HG02642 (cell line): Measurements from ENCODE around the gene PTBP3.

ENCODE experiments used
- ATAC-seq: cut with Tn5 transposase; IDR thresholded peaks from one replicate; pipeline ENCODE4 v1.9.1; 2021; ENCODE audit warnings: mild to moderate bottlenecking; ENCODE audit not compliant: unreplicated experiment, poor library complexity

Gene PTBP3

DNA sequence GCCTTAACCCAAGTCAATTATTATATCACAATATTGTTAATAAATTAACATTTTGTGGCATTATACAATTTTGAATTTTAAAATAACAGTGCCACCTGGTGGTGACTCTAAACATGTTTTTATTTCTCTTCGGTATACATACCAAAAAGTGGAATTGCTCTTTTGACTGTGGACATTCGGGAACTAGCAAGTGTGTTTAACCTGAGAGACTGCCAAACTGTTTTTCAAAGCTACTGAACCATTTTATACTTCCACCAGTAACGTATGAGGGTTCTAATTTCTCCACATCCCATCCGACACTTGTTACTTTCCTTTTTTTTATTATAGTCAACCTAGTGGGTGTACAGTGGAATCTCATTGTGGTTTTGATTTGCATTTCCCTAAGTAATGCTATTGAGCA lies 28.2 kb upstream of the PTBP3 start:
- ATAC-seq = no peak

DNA sequence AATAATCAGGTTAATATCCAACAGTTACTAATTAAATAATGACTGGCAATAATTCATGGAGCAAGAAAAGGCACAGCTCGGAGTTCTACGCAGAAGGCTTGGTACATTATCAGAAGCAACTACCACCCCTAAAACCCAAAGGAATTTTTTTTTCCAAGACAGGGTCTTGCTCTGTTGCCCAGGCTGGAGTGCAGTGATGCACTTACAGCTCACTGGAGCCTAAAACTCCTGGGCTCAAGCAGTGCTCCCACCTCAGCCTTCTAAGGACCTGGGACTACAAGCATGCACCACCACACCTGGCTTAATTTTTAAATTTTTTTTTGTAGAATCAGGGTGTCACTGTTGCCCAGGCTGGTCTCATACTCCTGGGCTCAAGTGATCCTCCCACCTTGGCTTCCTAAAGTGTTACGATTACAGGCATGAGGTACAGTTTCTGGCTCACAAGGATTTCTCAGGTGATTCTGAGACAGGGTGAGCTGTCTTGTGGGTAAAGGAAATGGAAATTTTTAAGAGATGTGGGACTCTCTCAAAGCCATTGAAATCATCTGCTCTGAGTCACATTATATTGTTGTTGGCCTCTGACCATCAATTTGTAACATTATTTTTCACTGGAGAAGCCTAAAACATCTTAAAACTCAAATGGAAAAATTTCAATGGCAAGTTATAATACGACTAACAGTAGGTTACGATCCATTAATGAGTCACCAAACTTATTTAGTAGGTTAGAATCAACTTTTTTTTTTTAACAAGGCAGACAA lies 26.8 kb upstream of the PTBP3 start:
- ATAC-seq = no peak

DNA sequence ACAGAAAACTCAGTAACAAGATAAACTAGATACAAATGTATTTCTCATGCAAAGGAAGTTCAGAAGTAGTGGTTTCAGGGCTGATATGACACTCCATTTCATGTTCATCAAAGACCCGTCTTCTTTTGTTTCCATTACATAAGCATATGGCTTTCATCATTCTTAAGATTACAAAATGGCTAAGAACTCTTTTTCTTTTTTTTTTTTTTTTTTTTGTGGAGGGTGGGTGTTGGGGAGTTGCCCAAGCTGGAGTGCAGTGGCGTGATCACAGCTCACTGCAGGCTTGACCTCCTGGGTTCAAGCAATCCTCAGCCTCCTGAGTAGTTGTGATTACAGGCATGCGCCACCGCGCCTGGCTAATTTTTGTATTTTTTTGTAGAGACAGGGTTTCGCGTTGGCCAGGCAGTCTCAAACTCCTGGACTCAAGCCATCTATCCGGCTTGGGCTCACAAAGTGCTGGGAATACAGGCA lies 22.0 kb upstream of the PTBP3 start:
- ATAC-seq = no peak

DNA sequence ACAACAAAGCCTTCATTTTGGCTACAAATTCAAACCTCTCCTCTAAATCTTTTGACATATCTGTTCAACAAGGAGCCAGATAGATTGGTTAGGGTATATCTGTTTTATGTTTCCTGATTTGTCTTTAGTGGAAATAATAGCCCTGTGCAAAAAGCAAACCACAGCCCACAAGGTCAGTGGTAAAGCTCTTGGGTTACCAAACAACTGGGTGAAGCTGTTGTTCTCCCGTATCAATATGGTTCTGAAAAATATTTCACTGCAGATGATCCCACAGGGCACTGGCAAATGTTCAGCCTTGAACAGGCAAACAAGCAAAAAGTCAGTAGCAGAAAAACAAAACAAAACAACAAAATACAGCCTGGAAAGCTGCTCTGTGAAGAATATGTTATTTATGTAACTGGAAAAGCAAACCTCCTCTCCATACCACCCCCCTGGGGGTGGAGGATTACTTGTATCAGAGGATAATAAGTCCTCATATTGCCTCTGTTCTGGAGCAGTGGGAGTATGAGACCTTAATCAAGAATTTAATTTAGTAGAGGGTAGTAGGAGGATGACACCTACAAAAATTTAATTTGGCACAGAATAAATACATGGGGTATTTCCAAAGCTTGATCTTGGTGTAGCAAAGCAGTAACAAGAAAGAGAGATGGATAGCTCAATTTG lies 20.8 kb upstream of the PTBP3 start:
- no peak for ATAC-seq

DNA sequence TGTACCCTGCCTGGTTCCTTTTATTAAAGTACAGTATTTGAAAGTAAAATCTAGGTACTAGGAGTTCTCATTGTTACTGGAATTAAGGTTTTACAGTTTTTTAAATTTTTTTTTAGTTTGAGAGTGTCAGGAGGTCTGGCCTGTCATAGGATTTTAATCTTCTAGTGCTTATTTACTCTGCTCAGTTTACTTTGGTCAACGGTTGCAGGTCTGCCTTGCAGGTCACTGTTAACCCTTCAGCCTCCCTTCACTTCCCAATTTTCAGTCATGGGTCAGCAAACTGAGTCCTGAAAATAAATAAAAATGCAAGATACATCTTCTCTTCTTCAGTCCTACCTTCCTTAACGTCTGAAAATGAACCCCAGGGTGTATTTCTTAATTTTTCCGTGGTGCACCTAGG lies 18.8 kb upstream of the PTBP3 start:
- no peak for ATAC-seq

DNA sequence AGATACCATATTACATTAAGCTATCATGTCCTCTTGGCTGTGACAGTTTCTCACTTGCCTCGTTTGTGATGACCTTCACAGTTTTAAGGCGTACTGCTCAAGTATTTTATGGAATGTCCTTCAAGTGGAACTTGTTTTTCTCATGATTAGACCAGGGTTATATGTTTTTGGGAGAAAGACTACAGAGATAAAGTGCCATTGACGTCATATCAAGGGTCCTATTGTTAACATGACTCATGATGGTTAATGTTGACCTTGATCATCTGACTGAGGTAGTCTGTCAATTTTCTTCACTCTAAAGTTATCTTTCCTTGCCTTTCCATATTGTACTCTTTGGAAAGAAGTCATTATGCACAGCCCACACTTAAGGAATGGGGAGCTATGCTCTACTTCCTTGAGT lies 17.8 kb upstream of the PTBP3 start:
- ATAC-seq = no peak

DNA sequence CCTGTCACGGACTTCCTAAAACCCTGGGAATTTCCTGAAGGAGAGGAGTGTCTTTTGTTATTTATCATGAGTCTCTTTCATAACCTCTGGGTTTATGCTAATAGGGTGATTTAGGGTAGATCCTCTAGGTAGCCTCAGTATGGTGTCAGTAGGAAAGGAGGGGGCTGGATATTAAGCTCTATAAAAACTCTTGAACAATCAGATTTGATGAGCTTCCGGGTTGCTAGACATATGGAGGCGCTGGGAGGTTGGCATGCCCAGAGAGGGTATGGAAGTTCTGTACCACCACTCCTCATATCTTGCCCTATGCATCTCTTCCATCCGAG lies 15.6 kb upstream of the PTBP3 start:
- ATAC-seq = no peak

DNA sequence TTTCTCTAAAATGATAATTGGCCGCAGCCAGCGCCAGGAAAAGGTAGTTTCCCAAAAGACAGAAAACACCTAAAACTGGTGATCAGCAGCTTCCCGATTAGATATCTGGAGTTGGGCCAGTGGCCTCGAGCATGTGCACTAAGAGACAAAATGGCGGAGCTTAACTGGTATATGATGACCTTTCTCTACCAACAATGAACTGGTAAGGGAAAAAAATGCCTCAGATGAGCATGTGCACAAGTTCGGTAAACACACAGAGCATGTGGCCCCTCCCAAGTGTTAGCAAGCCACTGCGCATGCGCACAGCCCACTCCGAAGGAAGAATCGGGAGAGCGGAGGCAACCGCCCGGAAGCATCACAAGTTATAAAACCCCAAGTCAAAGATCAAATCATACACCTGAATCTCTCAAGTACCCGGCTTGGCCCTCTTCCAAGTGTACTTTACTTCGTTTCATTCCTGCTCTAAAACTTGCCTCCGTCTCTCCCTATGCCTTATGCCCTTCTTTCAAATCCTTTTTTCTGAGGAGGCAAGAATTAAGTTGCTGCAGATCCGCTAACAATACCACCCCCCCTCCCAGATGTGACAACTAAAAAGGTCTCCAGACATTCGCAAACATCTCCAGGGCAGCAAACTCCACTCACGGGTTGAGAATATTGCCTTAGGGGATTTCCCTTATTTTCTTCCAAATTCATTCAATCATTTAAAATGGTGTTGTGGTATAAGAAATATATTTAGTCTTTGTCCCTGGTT lies 15.0 kb upstream of the PTBP3 start:
- peak; percentile 58 for ATAC-seq

DNA sequence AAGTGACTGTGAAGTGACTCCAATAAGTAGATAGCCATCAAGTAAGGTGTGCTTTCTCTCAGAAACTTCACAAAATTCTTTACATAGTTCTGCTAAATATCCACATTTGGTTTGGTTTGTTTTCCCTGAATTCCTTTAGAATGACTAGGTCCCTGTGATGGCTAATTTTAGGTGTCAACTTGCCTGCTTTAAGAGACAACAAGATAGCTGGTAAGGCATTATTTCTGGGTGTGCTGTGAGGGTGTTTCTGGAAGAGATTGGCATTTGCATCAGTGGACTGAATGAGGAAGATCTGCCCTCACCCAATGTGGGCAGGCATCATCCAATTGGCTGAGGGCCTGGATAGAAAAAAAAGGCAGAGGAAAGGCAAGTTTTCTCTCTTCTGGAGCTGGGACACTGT lies 8.3 kb upstream of the PTBP3 start:
- no peak for ATAC-seq

DNA sequence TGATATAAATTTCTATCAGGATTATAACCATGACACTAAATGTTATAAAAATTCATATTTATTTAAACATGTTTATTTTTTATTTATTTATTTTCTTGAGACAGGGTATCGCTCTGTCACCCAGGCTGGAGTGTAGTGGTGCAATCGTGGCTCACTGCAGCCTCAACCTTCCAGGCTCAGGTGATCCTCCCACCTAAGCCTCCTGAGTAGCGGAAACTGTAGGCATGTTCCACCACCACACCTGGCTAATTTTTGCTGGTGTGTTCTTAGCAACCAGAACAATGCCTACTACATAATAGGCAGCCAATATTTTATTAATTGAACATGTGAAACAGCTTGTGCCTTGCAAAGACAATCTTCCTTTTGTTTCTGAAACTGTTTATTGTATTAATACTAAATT lies 6.5 kb upstream of the PTBP3 start:
- no peak for ATAC-seq

DNA sequence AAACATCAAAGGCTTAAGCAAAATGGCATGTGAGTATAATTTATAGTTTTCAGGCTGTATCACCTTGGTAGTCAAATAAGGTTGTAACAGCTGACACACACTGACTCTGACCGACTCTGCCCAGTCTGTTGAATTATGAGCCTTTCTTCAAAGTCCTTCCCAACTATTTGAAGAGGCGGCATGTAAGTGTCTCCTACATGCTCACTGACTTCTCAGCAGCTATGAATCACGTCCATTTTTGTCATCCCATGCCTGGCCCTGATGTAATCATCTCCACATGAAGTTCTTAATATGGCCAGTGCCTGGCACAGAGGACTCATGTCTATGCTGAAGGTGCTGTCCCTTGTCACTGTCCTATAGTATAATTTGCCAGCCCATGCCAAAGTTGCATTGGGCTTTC lies 5.1 kb upstream of the PTBP3 start:
- no peak for ATAC-seq

DNA sequence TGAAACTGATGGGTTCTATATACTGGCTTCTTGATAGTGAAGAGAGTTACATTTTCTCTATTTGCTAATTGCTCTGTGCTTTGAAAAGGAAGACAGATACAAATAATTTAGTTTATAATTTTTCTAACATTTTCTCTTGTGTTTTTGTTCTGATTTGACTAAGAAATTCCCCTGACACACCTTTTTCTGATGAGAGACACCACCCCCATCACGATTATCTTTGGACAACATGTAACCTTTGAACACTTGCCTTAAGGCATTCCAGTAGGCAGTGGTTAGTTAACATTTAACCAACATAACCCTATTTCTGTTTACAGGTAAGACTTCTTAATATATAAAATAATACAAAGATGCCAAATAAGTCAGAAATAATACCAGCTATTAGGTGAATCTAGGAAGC lies 4.1 kb upstream of the PTBP3 start:
- no peak for ATAC-seq

DNA sequence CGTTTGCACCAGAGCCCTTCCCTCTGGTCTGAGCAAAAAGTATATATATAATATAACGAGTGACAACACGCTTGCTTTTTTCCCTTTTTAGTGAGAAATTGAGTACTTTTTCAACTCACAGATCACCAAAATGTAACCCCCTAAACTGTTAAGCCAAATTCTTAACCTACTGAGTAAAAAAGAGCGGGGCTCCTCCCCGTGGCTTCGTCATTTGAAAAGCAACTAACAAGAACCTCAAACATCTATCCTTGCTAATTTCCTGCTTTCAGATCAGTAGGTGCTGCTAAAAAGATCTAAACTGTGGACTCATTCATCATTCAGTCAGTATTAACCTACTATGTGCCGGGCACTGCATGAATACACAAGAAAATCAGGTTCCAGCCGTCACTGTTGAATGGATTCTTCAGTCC lies 1.0 kb upstream of the PTBP3 start:
- no peak for ATAC-seq

DNA sequence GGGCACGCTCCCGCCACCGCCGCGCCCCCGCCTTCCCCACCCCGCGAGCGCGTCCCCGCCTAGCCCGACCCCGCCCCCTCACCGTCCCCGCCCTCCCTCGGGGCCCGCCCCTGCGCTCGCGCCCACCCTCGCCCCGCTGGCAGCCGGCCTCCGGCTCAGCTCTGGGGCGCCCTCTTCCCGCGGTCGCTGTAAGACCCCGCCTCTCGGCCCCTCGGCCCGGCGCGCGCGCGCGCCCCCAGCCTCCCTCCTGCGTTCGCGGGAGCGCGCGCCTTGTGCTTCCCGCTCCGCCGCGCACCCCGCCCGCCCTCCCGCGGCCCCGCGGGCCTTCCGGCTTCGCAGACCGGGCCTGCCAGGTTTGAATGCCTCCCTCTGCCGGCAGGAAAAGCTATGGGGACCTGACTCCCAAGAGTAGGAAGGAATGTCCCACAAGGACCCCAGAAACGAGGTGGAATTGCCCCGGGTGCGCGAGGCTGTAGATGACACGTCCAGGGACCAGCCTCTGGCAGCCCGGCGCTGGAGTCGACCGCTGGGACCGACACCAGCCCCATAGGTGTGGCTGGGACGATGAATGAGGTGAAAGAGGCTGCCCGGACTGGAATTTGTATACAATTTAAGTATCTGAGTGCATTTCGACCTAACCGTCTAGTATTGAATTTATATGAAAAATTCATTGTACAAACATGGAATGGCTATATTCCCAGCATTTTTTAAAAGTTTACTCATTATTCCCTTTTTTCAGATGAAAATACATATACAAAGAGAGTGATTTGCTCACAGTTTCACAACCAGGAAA lies 416 bp upstream of the PTBP3 start:
- peak; percentile 80 for ATAC-seq

DNA sequence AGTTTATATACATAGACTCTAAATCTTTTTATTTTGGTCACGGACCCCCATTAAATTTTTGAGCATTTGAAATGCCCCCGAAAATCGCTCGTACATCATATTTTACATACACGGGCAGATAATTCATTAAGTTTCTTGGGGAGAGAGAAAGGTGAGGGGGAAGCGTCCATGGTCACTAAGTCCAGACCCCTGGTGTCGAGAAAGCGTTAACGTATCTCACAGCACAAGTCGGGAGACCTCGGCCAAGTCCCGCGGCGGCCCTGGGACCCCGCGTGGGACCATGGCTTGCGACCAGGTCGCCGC lies 794 bp downstream of the PTBP3 start:
- ATAC-seq = no peak

DNA sequence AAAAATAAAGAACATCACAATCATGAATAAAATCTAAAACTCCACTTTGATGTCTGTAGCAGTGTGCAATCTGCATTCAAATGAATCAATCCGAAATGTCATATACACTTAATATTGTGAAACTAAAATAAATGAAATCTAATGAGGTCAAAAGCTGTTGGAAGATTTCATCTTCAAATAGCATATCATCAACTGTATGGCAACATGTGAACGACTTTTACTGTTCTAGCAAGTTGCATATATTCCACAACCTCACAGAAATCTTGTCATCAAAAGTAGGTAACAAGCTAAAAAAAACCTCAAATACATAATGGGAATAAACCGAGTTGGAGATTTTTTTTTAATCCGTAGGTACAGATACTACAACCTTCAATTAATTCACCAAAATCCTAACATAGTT lies 1.2 kb downstream of the PTBP3 start:
- no peak for ATAC-seq

DNA sequence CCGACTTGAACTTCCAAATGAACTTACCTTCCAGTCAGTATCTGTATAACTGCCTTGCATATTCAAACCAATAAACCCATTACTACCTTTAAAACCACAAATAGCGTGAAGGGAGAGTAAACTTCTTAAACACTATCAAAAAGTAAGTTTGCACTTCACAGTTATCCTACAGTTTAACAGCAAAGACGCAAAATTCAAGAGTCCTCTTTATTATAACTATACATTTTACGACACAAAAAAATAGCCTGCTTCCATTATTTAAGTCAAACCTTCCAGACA lies 1.8 kb downstream of the PTBP3 start:
- ATAC-seq = no peak

DNA sequence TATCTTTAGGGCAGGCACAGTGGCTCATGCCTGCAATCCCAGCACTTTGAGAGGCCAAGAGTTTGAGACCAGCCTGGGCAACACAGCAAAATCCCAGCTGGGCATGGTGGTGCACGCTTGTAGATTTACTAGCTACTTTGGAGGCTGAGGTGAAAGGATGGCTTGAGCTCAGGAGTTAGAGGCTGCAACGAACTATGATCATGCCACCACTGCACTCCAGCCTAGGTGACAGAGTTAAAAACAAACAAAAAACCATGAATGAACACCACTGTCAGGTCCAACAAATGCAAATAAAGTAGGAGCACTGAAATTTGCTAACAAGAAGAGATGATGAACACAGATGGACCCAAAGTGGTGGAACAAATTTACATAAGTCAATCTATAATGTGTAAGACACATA lies 4.9 kb downstream of the PTBP3 start:
- ATAC-seq = no peak

DNA sequence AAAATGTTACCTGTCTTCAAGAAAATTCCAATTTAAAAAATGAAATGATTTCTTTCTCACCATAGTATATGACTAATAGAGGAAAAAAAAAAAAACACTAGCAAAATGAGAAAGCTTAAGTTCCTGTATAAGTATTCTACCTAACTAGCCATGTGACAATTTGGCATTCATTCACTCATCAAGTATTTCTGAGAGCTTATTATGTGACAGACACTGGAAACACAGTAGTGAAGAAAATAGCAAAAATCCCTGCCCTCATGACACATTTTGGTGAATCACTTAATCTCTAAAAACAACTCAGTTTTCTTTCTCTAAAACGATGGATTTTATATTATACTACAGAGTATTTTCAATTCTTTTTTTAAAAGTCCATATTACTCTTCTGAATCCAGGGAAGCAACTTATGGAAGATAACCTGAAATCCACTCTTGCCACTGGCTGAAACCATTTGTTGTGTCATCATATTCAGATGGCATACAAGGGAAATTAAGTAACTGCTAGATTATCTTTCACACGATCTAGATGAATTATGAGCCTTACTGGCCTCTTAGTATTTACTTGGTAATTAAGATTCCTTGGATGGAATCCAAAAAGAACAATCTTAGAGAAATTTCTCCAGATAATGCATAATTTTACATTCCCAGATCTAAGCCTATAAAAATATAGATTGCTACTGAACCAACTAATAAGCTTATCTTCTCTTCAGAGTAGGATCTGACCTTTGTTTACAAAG lies 5.5 kb downstream of the PTBP3 start:
- ATAC-seq = no peak

DNA sequence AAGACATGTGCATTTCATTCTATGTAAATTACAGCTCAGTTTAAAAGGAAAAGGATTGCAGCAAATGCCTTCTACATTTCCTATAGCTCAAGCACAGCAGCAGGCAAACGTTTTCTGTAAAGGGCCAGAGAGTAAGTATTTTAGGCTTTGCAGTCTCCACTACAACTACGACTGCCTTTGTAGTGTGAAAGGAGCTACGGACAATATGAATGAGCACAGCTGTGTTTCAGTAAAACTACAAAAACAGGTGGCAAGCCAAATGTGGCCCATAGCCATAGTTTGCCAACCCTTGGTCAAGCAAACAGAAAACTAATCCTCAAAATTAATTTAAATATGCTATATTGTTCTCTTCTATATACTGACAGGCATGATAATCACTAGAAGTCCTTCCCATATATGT lies 7.2 kb downstream of the PTBP3 start:
- ATAC-seq = peak; percentile 58

DNA sequence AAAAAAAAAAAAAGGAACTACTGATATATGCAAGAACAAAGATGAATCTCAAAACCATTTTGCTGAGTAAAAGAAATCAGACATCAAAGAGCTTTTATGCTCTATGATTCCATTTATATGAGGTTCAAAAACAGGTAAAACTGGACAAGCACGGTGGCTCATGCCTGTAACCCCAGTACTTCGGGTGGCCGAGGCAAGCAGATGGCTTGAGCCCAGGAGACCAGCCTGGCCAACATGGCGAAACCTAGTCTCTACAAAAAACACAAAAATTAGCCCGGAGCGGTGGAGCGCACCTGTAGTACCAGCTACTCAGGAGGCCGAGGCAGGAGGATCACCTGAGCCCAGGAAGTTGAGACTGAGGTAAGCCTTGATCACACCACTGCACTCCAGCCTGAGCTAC lies 7.8 kb downstream of the PTBP3 start:
- ATAC-seq = no peak
